GM19324 (cell line): ENCODE results near the gene WWC1.
"Not testable (repeated sequence)": the region's sequence is repeated elsewhere in the genome, so short reads cannot be mapped to it uniquely, and the experiment has no call there.

Experiments
- ATAC-seq: cut with Tn5 transposase; IDR thresholded peaks from one replicate; pipeline ENCODE4 v1.9.1; 2021; ENCODE audit warnings: mild to moderate bottlenecking, moderate library complexity; ENCODE audit not compliant: unreplicated experiment, low FRiP score

Gene WWC1

DNA sequence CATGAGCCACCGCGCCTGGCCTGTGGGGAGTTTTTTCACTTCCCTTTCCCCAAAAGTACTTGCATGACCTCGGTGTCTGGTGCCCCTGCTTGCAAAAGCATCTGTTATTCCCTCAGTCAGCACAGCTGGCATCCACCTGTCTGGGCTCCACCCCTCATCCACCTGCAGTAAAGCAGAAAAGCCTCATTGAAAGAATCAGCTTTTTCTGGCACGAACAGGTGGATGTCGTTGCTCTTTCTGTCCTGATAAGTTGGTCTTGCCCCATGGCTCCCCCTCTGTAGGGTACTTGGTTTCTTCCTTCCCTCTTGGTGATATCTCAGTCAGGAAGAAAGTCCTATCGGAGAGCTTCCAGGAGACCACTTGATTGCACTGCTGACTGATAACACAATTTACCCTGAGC, 37.4 kb downstream of the WWC1 start:
- no peak for ATAC-seq

DNA sequence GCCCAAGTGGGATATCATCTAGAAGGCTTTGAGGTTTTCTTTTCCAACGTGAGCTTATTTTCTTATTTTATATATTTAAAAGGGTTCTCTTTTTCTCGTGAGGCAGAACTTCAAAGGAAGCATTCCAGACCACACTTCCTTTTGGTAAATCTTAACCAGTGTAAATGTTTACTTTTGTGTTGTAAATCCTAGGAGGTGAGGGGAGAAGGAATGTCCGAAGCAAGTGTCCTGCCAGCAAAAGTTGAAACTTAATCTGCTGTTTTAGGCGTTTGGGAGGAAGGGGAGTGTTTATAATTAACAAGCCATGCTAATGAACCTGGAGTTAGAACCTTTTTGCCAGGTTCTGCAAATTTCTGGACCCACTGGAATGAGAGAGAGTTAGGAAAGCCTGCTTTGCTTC, 37.9 kb downstream of the WWC1 start:
- ATAC-seq: no peak

DNA sequence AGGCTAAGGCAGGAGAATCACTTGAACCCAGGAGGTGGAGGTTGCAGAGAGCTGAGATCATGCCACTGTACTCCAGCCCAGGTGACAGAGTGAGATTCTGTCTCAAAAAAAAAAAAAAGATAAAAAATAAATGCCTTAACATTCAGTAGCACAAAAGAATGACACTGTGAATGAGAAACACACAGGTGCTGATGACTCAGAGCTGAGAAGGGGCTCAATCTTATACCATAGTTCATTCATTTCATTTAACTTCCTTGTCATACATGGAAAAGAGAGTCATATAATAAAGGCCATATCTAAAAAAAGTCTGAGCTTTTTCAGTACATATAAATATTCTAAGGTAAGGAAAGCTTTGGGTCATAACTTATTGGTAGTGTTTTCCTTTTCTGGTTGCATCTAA, 40.6 kb downstream of the WWC1 start:
- no peak for ATAC-seq

DNA sequence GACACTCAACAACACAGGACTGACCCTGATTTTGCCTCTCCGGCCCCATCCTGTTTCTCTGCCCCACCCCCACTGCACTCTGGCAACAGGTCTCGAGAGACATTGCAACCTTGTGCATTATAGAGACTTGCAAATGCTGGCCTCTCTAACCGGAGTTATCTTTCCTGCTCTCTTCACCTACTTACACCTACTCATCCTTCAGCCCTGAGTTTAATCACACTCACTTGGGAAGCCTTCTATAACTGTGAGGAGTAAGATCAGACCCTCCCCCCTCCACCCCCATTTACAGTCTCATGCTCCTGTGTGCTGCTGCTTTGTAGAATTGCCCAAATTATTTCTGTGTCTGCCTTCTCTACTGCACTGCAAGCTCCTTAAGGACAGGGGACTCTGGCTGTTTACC, 42.8 kb downstream of the WWC1 start:
- no peak for ATAC-seq

DNA sequence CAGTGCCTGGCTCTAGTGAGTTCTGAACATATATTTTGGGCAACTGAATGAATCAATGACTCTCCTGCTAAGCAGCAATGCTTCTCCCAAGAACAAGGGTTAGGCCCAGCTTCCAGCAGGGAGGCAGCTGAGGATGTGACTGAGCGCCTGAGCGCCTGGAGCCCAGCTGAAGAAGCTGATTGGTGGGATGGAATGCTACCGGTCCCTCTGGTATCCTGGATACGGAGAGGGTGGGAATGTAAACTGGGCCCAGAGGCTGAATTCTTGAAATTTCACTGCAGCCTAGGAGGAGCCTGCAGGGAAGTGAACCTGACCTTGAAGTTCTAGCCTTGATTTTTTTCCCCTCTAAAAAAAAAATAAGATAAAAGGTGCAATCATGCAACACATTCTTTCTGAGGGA, 43.2 kb downstream of the WWC1 start:
- no peak for ATAC-seq

DNA sequence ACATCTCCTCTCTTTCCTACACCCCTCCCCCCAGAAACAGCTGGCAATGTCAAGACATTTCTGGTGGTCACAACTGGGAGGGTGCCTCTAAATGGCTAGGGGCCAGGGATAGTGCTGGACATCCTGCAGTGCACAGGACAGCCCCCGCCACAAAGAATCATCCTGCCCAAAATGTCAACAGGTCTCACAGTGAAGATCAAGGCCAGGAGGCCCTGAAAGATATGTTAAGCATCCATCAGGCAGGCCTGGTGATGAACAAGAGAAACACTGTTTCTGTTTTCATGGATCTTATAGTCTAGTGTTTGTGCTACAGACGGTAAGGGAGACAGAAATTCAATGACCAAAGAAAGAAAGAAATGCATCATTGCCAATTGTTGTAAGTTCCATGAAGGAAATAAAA, 45.9 kb downstream of the WWC1 start:
- no peak for ATAC-seq

DNA sequence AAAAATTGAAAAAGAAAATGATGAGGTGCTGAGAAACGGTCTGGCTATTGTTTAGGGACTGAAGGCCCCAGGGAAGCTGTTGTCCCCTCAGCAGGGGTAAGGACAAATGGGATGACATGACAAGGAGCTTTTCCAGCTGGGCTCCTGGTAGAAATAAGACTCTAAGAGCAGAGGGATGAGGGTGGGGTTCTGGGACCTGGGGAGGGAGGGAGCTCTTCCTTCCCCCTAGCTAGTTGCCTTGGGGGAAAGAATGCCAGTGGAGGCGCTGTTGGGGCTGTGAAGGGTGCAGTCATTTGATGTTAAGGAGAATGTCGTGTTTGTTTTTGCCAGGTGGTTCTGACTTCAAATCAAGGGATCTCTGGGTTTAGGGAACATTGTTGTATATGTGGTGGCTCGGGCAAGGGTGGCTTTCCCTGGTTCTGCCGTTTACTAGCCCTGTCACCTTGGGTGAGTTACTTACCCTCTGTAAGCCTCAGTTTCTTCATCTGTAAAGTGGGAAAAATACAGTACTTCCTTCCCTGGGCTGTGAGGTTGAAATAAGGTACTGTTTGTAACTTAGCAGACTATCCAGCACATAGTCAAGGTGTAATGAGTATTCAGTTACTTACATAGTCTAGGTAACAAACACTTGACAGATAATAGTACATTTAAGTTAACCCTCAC, 47.8 kb downstream of the WWC1 start:
- no peak for ATAC-seq

DNA sequence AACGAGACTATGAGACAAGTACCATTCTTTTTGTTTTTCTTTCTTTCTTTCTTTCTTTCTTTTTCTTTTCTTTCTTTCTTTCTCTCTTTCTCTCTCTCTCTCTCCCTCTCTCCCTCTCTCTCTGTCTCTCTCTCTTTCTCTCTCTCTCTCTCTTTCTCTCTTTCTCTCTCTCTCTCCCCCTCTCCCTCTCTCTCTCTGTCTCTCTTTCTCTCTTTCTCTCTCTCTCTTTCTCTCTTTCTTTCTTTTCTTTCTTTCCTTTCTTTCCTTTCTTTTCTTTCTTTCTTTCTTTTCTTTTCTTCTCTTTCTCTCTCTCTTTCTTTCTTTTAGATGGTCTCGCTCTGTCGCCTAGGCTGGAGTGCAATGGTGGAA, 48.3 kb downstream of the WWC1 start:
- not testable (repeated sequence) for ATAC-seq

DNA sequence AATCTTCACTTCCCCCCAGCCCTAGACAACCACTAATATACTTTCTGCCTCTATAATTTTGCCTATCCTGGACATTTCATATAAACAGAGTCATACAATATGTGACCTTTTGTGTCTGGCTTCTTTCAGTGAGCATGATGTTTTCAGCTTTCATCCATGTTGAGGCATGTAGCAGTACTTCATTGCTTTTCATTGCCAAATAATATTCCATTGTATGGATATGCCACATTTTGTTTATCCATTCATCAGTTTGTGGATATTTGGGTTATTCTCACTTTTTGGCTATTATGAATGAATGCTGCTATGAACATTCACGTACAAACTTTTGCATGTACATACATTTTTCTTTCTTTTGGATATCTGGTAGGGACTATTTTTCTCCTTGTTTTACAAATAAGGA, 49.0 kb downstream of the WWC1 start:
- no peak for ATAC-seq

DNA sequence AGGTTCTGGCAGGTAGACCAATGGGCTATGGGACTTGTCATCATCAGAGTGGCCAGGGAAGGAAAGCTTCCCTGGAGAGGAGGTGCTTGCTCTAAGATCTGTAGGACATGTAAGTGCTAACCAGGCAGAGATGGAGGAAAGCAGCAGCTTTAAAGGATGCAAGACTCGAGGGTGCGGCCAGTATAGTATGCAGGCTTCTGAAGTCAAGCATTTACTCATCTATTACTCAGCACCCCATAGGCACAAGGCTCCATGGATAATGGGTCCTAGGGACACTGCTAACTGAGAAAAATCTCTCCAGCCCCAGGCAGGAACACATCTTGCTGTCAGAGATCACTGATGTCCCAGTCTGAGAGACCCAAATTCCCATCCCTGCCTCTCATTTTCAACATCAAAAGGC, 49.7 kb downstream of the WWC1 start:
- ATAC-seq: no peak

DNA sequence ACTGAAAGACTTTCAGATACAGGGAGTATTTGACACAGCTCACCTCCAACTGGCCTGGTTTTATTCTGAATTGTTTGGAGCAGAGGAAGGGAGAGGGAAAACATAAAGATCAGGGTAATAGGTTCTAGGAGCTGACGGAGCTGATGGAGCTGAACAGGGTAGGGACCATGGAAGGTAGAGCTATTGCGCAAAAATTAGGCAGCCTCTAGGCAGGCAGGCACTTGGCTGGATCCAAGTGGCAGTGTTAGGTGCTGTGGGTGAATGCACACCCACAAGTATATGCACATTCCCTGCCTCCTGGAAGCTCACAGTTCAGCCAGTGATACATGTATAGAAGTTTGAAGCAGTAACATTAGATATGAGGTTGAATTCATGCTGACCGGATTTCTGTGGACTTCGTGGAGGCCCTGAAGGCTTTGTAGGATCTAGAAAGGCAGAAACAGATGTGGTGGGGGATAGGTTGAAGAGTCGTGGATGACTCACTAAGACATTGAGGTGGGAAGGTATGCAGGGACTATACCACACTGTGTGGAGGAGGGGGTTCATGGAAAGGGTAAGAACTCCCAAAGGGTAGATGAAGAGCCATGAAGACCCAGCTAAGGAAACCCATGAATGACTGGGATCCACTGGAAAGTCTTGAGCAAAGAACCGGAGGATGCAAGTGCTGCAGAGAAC, 50.8 kb downstream of the WWC1 start:
- no peak for ATAC-seq

DNA sequence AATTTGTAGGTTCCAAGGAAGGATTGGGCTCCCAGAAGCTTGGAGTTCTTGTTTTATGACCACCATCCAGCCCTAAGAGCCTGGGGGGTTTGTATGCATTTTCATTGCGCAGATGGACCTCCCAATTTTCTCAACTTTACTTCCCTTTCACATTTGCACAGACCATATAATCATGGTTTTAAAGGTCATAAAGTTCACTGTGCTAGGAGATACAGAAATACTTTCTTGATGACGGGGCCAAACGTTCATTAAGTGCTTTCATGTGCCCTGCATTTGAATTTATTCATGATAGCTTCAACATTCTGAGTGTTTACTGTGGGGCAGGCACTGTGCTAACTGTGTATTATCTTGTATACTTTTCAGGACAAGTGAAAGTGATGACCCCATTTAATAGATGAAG, 51.5 kb downstream of the WWC1 start:
- no peak for ATAC-seq

DNA sequence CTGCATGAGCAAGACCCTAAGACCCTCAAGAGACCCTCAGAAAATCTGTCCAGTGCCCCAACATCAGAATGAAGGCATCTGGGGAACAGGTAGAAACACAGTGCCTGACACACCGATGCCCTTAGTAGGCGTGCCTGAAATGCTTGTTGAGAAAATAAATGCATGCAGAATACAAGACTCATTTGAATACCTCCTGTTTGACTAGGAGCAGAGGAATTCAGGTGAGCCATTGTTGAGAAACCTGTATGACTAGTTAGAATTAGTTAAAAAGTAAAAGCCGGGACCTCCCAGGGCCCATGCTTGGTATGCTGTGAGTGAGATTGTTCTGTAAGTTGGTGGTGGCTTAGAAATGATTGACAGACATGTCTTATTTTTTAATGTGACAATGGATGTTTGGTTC, 55.0 kb downstream of the WWC1 start:
- ATAC-seq: no peak

DNA sequence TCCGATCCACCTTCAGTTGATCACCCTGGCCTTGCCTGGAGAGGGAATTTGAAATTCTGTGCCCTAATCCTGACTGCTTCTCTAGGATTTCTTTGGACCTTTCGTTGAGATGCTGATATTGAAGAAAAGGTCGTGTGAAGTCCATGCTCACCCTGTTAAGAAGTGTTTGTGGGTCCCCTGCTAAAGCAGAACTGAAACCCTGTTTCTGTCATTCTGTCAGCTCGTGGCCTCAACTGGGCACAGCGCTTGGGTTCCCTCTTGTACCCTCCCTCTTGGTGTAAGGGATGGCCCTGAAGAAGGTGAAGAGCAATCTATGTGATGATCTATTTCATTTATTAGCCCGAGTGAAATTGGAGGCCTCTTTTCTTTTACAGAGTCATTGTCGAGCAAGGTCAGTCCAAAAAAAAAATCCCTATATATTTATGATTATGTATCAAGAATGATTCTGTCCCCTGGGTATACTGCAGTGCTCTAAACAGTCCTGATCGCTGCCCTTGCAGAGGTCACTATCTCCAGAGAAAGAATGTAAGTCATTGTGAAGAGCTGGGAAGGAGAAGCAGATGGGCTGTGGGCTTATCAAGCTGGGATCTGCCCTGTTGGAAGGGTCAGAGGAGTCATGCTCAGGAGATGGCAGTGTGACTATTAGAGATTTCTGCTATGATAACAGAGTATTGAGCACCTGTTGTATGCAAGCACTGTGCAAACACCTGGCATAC, 56.1 kb downstream of the WWC1 start:
- peak; percentile 89 for ATAC-seq

DNA sequence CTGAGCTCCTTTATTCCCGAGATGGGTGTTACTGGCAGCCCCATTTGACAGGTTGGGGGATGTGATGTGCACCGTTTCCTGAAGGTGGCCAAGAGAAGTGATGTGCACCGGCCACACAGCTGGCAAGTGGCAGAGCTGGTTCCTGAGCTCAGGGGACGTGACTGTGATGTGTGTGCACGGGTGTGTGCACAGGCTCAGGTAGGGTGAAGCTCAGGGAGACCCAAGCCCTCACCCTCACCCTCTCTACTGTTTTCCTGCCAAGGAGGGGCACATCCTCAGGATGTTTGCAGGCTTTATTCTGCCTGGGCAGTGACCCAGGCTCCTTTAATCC, 56.6 kb downstream of the WWC1 start:
- no peak for ATAC-seq

DNA sequence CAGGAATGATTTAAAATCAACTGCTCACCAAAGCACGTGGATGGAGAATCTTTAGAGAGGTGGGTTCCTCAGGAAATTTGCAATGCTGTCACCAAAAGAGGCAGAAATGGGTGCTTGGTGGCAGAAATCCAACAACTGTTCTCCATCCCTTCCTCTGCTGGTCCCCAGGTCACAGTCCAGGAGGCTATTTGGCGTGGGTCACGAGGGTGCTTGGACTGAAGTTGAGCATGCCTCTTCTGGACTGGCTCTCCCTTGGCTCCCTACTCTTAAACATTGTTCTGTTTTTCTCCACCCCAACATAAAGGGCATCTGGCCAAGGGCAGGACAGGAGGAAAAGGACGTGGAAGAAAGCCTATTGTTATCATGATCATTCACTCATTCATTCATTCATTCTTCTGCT, 58.9 kb downstream of the WWC1 start:
- no peak for ATAC-seq

DNA sequence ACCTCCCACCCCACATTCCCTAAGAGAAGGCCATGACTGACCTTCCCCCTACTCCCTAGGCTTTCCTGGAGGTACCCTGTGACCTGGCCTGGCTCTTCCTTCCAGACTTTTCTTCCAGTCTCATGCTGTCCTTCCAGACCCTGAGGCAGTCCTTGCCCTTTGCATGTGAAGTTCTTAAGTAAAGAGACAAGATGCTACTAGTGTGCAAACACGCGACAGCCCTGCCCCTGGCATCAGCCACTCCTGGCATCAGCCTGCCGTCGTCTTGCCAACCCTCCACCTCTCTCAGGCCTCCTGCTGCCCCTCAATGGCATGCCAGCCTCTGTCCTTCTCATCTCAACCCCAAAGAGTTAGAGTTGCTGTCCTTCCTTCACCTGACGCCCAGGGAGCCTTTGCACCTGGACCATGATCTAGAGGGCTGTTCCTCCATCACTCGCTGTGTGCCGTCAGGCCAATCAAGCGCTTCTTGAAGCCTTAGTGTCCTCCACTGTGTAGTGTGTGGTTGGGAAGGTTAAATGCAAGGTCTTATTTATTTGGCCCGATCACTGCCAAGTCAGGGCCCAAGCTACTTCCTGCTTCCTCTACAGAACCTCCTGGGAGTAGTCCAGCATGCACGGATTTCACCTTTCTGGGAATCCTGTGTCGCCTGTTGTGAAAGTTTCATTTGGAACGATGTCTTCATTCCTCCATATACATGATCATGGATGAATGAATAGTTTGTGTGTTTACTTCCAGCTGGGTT, 61.9 kb downstream of the WWC1 start:
- no peak for ATAC-seq

DNA sequence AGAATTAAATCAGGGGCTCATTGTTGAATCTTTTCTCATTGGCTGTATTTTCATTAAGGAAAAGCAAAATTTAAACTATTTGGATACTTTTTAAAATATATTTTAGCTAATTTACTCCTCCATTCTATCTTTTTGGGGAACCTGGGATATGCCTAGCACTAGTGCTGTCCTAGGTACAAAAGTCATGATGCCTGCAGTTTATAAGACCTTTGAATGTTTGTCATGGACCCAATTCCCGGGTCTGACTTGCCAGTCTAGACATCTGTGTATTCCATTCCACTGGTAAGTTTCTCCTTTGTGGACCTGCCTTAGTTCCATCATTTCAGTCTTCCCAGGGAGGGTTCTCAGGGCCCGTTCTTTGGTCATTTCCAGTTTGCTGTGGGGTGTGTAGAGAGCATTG, 63.0 kb downstream of the WWC1 start:
- no peak for ATAC-seq

DNA sequence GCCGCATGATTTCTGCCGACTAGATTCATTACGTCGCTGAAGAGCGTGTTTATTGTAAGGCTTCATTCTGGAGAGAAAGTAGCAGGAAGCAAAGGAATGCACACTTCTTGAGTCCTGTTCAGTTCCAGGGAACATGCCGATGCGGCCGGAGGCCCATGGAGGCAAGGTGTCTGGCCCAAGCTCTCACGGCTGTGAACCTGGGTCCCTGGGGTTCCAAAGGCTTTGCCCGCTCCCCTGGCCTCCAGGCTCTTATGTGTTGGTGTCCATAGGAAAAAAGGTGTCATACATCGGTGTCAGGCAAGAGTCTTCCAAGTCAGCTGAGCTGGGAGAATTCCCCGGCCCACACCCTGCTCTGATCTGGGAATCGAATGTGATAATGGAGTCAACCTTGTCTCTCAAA, 64.7 kb downstream of the WWC1 start:
- ATAC-seq: no peak

DNA sequence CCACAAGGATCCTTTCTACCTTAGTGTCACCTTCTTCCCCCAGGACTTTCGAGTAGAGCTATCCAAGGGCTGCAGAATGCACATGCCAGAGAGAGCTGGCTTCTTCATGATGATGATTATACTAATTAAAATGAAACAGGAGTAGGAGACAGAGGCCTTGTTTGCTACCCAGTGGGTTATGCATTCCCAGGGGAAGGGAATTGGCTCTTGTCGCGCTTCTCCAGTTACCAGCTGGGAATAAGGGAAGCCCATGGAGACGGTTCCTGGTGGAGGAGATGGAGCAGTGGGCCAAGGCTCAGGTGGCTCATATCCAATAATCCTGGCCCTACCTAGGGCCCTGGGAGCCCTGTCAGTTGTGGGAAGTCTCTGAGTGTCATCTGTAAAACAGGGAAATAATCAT, 65.1 kb downstream of the WWC1 start:
- ATAC-seq: no peak

DNA sequence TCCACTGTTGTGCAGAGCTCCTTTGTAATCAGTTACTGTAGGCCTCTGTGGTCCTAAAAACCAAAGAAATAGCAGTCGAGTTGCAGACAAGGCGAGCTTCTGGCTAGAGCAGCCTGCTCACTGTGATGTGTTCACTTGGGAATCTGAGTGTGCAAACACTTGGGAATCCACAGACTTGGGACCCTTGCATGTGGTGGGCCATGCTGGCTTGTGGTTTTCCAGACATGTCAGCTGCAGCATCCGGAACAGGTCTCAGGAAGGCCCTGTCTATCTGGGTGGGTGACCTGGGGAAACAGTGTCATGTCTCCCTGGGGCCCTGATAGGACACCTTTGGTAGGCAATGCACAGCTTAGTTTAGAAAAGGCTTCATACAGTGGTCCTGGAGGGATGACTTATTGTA, 66.4 kb downstream of the WWC1 start:
- no peak for ATAC-seq
